SHP77 treated with DMSO at 0.1 percent for 48 hours (cell line): ENCODE results near the gene PLEK.
"Not testable (repeated sequence)": the region's sequence is repeated elsewhere in the genome, so short reads cannot be mapped to it uniquely, and the experiment has no call there.

ENCODE experiments used
- DNase-seq: peaks from one replicate; lab custom pipeline; 2025; lab: John Stamatoyannopoulos, UW

The PLEK gene

DNA sequence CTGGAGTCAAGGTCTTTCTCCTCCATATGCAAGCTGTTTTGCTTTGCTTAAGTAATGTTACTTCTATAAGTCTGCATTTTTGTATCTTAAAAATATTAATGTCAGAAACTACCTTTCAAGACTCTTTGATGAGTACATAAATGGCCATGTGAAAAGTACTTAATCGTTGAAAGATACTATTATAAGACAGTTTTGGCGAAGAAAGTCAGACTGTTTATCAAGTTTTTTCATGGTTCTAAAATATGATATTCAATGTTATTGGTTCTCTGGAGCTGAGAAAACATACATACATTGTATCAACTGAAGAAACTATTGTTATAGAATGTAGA, 76.9 kb downstream of the PLEK start:
- DNase-seq, result no peak

DNA sequence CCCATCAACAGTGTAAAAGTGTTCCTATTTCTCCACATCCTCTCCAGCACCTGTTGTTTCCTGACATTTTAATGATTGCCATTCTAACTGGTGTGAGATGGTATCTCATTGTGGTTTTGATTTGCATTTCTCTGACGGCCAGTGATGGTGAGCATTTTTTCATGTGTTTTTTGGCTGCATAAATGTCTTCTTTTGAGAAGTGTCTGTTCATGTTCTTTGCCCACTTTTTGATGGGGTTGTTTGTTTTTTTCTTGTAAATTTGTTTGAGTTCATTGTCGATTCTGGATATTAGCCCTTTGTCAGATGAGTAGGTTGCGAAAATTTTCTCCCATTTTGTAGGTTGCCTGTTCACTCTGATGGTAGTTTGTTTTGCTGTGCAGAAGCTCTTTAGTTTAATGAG, 81.3 kb downstream of the PLEK start:
- DNase-seq, result not testable (repeated sequence)
